GM21381 (cell line): Measurements from ENCODE around the gene FARP1.

ENCODE experiments used
- ATAC-seq: cut with Tn5 transposase; IDR thresholded peaks from one replicate; pipeline ENCODE4 v1.9.1; 2021; ENCODE audit warnings: mild to moderate bottlenecking, moderate library complexity; ENCODE audit not compliant: unreplicated experiment

The FARP1 gene

DNA sequence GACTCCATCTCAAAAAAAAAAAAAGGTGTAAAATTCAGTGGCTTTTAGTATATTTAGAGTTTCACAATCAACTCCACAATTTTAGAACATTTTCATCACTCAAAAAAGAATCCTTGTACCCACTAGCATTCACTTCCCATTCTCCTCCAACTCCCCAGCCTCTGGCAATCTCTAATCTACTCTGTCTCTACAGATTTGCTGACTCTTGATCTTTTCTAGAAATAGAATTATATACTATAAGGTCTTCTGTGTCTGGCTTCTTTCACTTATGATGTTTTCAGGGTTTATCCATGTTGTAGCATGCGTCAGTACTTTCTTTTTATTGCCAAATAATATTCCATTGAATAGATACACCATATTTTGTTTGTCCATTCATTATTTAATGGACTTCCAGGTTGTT lies 8.0 kb upstream of the FARP1 start:
- ATAC-seq = no peak

DNA sequence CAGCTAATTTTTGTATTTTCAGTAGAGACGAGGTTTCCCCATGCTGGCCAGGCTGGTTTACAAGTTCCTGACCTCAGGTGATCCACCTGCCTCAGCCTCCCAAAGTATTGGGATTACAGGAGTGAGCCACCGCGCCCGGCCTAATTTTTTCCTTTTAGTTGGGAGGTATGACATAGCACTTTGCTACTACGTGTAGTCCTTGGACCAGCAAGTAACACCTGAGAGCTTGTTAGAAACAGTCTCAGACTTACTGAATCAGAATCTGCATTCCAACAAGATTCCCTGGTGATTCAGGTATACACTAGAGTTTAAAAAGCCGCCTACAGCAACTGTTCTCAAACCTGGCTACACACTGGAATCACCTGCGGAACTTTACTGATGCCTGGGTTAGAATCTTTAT lies 1.8 kb upstream of the FARP1 start:
- no peak for ATAC-seq

DNA sequence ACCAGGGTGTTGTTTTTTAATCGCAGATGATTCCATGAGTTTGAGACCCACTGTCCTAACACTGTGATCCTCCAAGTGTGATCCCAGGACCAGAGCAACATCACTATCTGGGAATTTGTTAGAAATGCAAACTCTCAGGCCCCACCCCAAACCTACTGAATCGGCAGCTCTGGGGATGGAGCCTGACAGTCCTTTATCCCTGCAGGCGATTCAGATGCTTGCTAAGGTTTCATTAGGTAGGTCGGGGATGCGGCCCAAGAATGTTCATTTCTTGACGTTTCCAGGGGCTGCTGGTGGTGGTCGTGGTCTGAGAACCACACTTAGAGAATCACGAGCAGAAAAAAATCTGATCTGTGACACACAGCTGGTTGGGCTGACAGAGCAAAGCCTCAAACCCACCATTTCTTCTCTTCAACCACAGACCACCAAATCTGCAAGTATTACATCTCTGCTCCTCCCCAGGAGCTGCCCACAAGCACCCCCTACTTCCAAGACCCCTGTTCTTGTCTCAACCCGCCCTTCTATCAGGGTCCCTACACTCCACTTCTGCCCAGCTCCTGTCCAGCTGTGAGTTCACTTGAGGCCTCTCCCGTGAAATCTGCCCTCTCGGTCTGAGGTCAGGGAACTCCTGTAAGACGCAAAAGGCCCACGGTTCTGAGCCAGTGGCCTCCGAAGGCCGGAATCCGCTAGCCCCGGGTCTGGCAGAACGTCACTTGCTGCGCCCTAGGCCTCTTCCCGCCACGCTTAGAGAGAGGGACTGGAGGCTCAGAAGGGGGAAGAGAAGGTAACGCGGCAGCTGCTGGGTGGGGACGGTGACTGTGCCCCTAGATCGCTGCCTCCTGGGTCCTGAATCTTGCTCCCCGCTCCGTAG lies 1.1 kb upstream of the FARP1 start:
- ATAC-seq = no peak

DNA sequence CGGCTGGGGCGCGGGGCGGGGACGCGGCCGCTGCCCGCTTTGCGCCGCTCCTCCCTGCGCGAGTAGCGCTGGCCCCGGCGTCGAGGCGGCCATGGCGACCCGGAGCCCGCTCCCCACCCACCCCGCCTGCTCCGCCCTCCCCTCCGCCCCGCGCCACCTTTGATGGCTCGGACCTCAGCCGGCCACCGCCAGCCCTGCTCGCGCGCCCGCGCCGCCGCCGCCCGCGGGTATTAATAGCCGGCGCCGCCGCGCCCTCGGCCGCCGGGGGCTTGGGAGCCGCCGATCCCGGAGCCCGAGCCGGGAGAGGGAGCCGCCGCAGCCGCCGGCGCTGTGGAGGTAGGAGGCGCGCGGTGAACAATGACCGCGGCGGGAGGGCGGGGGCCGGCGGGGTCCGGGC lies 261 bp downstream of the FARP1 start:
- ATAC-seq = peak; percentile 35

DNA sequence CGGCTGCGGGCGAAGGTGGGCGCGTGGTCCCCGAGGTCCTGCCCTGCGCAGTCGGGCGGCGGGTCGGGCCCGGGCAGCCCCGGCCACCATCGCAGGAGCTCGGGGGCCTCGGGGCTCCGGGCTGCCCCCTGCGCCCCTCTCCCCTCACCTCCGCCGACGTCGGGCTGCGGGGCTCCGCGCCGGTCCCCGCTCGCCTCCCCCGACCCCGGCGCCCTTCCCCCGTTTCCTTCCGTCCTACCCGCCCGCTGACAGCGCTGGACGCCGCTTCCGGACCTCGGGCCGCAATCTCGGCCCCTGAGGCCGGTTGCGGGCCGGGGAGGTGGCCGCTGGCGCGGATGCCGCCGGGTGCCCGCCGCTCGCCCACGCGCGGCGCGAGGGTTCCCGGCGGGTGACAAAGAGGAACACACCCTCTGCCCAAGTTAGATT lies 720 bp downstream of the FARP1 start:
- peak; percentile 5 for ATAC-seq

DNA sequence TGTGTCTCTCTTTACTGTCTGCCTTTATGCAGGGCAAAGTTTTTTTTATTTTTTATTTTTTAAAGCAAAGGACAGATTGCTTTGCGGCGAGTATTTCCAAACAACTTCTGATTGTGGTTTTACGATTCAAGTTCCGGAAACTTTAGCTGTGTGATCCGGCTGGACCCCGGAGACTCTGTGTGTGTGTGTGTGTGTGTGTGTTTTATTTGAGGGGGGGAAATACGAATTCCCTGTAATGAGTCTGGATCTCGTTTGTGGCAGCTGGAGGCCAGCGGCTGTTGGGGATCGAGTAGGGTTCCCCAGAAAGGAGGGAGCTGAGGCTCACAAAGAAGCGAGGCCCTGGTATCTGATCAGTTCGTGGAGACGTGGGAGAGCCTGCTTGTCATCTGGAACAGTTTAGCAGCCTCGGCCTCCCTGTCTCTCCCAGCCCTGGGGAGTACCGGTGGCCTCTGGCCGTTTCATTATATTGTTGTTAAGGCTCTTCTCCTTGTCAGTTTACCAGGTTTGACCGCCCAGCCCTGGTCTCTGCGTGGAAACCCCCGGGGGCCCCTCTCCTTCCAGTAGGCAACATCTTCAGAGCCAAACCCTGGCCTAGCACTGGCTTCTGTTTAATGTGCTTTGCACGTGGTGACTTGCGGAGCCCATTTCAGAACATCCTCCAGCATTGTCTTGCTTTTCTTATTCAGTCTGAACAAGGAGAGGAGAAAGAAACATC lies 1.3 kb downstream of the FARP1 start:
- ATAC-seq = no peak

DNA sequence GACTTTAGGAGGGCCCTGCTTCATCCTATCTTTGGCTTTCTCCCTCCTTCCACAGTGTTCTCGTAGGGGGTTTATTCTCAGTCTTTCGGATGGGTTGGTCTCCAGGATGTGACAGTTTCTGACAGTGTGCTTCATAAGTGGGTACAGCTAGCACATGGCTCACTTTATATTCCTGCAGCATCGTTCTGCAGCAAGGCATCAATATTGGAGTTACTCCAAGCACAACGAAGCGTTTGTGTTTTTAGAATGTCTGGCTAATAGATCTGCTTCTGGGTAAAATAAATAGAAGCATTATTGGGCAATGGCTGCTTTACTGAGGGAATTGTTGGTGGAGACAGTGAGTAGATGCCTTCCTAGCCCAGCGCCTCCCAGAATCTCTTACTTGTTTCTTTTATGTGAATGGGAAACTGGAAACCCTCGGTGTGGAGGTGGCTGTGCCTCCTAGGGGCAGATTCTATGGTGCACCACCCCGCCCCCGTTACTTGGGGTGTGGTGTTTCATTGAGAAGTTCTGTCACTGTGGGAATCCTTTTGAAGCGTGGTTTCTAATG lies 2.0 kb downstream of the FARP1 start:
- ATAC-seq = no peak

DNA sequence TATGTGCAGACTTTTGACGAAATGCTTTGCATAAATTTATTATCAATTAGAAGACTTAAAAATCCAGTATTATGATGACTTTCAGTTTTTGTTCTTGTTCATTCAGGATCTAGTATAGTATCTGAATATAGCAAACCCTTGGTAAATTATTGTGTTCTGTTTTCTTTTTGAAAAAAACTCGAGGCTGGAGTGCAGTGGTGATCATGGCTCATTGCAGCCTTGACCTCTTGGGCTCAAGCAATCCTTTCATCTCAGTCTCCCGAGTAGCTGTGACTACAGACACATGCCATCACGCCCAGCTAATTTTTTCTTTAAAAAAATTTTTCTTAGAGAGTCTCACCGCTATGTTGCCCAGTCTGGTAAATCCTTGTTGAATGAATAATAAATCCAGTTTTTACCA lies 4.6 kb downstream of the FARP1 start:
- no peak for ATAC-seq

DNA sequence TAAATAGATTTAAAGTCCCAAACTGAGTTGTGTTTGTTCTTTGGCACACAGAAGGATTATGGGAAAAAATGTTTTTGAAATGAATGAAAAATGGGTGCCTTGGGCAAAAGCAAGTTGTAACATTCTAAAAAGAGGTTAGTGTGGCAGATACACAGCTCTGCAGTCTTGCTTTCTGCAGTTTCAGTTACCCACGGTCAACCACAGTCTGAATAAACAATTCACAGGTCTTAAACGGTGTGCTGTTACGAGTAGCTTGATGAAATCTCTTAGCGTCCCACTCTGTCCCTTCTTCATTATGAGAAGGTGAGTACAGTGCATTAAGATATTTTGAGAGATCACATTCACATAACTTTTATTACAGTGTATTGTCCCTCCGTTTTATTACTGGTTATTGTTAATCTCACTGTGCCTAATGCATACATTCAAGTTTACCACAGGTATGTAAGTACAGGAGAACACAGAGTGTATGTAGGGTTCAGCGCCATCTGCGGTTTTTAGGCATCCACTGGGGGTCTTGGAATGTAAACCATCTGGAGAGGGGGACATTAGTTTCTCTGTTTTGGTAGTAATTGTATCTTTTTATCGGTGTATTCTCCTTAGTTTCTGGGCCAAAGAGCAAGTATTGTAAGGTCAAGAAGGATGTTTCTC lies 8.1 kb downstream of the FARP1 start:
- ATAC-seq = no peak

DNA sequence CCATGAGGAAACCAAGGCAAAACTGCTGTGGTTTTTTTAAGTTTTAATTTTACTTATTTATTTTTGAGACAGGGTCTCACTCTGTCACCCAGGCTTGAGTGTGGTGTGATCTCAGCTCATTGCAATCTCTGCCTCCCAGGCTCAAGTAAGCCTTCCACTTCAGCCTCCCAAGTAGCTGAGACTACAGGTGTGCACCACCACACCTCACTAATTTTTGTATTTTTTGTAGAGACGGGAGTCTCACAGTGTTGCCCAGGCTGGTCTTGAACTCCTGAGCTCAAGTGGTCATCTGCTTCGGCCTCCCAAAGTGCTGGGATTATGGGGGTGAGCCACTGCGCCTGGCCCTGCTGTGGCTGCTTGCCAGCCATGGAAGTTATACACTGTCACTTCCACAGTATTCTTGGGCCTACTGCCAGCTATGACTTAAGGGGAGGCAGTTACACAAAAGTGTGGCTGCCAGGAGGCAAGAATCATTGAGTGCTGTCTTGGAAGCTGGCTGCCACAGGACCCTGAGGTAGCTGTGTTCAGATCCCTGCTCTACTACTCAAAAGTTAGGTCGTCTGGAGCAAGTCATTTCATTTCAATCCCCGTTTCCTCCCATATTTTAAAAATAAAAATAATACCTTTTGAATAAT lies 12.7 kb downstream of the FARP1 start:
- ATAC-seq = no peak

DNA sequence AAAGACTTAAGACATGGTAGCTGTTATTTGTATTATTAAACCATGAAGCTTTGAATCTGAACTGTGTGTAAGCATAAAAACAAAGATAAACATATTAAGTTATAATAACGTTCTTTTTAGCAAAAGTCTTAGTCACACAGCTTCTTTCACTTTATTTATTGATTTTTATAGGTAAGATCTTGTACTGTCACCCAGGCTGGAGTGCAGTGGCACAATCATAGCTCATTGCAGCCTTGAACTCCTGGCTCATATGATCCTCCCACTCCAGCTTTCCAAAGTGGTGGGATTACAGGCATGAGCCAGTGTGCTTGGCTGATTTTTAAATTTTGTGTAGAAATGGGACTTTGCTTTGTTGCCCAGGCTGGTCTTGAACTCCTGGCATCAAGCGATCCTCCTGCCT lies 13.4 kb downstream of the FARP1 start:
- ATAC-seq = no peak

DNA sequence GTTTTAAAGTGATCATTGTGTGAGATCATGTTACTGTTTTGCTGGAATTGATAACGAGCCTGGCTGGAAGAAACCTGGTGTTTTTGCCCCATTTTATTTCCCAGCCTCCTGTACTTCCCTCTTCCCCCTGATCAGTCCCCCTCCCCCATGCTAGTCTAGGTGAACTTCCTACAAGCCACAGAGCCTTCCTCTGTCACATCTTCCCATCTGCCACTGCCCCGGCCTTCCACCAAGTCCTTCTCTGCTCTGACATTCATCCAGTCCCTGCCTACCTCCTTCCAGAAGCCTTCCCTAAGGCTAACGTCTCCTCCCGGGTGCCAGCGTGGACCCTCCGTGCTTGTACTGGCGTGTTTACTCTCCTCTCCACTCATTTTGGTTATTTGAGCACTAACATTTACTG lies 14.3 kb downstream of the FARP1 start:
- ATAC-seq = no peak

DNA sequence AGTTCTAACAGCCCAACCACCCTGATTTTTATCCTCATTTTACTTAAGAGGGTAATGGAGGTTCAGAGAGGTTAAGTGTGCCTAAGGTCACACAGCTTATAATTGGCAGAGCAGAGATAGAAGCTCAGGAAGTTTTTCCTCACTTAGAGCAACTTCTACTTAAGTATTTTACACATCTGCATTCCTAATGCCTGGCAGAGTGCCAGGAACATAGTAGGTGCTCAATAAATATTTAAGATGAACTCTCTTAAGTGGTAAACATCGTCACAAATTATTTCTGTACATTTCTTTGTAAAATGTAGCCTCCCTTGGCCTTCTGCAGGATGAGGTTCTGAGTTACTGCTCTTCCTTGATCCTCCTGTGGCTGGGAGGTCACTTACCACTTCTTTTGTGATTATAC lies 14.7 kb downstream of the FARP1 start:
- ATAC-seq = no peak

DNA sequence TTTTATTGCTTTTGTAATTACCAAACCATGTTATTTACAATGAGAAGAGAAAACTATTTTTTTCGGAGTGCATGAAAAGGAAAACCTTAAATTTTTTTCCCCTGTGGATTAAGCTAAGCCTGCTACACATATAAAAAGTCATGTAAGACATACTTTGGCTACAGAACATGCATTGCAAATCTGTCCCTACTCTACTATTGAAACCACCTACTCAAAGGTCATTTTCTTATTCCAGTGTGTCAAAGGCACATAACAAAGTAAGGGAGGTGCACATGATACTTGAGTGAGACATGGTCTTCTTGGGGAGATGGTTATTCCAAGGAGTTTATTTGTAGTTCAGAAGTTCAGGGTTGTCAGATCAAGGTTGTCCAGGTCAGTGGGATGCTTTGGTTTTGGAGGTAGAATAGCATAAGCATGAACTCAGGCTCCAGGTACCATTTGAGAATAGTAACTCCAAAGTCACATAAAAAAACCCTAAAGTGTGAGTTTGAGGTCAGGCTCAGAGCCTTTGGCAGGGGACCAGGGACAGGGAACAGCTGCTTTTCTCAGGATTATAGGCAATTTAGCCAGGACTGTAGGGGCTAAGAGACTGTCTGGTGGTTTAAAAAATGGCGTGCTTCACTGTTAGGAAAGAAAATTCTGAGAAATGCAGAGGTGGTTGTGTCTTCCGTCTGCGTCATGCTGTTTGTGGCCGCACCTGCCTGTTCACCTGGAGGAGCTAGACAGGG lies 15.4 kb downstream of the FARP1 start:
- no peak for ATAC-seq

DNA sequence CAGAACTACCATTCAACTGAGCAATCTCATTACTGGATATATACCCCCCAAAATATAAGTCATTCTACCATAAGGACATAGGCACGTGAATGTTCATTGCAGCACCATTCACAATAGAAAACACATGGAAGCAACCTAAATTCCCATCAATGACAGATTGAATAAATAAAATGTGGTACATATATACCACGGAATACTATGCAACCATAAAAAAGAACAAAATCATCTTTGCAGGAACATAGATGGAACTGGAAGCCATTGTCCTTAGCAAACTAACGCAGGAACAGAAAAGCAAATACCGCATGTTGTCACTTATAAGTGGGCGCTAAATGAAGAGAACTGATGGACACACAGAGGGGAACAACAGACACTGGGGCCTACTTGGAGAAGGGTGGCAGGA lies 20.0 kb downstream of the FARP1 start:
- no peak for ATAC-seq

DNA sequence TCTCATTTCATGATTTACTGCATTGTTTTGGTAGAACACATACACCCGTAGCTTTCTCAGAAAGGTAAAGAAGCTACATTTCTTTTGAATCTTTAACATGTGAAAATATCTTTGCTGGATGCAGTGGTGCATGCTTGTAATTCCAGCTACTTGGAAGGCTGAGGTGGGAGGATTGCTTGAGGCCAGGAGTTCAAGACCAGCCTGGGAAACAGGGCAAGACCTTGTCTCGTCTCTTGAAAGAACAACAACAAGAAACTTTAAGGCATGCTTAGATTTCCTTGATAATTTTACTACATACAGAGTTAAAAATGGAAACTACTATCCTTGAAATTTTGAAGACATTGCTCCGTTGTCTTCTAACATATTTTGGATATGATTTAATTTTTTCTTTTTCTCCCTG lies 26.4 kb downstream of the FARP1 start:
- ATAC-seq = no peak

DNA sequence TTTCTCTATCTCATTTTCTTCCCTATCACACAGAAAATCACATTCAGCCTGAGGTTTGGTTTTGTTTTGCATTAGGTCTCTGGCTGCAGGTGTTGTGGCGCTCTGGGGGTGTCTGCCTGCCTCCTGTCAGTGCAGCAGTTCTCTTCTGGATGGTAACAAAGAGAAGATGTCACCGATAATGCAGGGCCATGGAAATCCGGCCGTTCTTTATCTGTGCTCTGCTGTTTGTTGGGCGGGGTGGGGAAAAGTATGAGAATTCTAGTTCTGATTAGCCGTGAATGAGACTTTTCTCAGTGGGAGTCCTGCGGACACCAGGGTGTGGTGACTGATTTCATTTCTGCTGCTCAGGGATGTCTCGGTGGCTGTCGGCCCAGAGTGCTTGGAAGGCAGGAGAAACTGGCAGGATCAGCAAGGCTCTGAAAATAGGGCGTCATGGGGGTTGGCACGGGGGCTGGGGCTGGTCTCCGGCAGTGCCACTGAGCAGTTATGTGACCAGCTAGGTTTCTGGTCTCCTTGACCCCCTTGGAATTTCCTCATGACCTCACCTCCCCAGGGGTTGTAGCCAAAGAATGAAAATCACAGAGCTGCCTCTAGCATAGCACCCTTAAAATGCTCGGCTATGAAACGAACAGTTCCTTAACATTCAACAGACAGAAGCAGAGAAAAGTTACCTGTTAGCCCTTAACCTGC lies 29.2 kb downstream of the FARP1 start:
- no peak for ATAC-seq

DNA sequence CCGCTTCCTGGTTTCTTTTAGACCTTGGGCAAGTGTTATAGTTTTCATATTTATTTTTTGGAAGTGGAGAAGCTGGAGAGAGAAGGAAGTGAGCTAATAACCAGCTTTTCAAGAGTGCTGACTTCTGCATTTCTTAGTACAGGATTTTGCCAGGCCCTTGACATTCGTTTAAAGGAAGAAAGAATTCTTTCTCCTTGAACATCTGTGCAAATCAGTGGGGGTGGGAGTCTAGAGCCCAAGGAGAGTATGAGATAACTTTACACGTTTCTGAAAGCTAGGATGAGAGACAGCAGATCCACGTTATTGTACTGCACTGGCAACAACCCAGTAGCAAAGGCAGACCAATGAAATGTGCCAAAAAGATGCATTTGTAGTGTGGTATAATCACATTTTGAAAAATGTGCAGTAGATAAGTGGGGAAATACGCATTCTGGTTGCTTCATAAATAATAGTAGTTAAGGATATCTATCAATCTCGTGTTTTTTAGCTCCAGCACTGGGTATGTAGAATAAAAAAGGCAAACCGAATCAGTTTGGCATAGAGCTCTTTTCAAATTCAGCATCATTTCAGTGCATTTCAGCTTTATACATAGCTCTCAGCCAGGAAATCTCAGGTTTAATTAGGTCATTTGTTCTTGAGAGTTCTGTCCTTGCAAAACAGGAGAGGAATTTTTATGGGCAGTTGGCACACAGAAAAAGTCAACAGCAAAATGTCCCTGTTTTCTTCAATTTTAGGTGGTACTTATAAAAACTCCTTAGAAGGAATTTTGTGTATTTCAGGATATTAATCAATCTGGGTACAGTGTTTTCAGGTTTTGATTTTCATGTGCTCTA lies 29.9 kb downstream of the FARP1 start:
- ATAC-seq = no peak
